GM12873 (cell line): ENCODE measurements around the gene CACNG4.

Experiments used
- CTCF ChIP-seq: IDR thresholded peaks from 2 replicates; pipeline ENCODE4 v1.5.1; 2012; ENCODE audit warnings: low read depth, mild to moderate bottlenecking, moderate library complexity, low read length, control low read depth; ENCODE audit not compliant: insufficient read depth; ENCODE audit errors: missing control alignments

The CACNG4 gene

GRCh38 chr17:67041531-67041930, 77.0 kb downstream of the CACNG4 start:
- no peak for TF ChIP-seq CTCF

- TF ChIP-seq CTCF: no peak
Measured at GRCh38 chr17:67041941-67042899, 77.7 kb downstream of the CACNG4 start.

GRCh38 chr17:67043283-67043682, 78.8 kb downstream of the CACNG4 start:
- no peak for TF ChIP-seq CTCF

GRCh38 chr17:67044016-67044772, 79.7 kb downstream of the CACNG4 start, which contains the start of gene CACNG1:
TSS of gene CACNG1 (plus strand) at chr17:67044554. CDS start at chr17:67044661, 107 bp downstream.
- no peak for TF ChIP-seq CTCF

- TF ChIP-seq CTCF: no peak
Measured at GRCh38 chr17:67044940-67045339, 80.4 kb downstream of the CACNG4 start.

GRCh38 chr17:67046398-67046797, 81.9 kb downstream of the CACNG4 start:
- no peak for TF ChIP-seq CTCF

GRCh38 chr17:67047382-67047781, 82.9 kb downstream of the CACNG4 start:
- no peak for TF ChIP-seq CTCF
